Left ventricle myocardium superior (tissue), 1 donor: ENCODE results near the gene PPFIA1. TPM values are rescaled to one million over a fixed set of nuclear protein-coding genes. Genes with fewer than 3 reads are reported as not detected.
"Not testable (repeated sequence)": the region's sequence is repeated elsewhere in the genome, so short reads cannot be mapped to it uniquely, and the experiment has no call there.

Experiments
- ATAC-seq: fragments of 200-7000 bp; cut with Tn5 transposase; one replicate; pipeline ENCODE4 v1.9.1; 2020; ENCODE audit warnings: mild to moderate bottlenecking, moderate library complexity
- DNase-seq: peaks from one replicate; pipeline ENCODE4 v3.0.0-alpha.2; 2020
- intact Hi-C: fragments of 100-400 bp; cut with micrococcal nuclease; formaldehyde crosslinking; loops from one replicate; pipeline ENCODE4 v1.11.0; 2022
- total RNA-seq: library from RNA; stranded (reverse); fragmentation: NEBNext Ultra II Directional; extraction: Animal tissue kit (Norgen Biotek cat#: 25700); gene quantifications from one replicate; pipeline ENCODE4 v1.2.1, GENCODE V29; 2021
- donor health status: DM: no; HTN: yes; CAD: no; lungs with severe emphysema.

Gene PPFIA1
- total RNA-seq, 1 donor from 2014 or later: 46.8 TPM

GRCh38 chr11:70376621-70377020 is 106.1 kb downstream of the PPFIA1 start:
- intact Hi-C loops: no loop called here
- DNase-seq: no peak
- no peak for ATAC-seq

- ATAC-seq: no peak
- intact Hi-C loops: no loop called here
- no peak for DNase-seq
Measured at GRCh38 chr11:70377645-70378044, 107.2 kb downstream of the PPFIA1 start.

- DNase-seq: no peak
- ATAC-seq: no peak
- intact Hi-C loops: no loop called here
Measured at GRCh38 chr11:70378506-70379134, 108.1 kb downstream of the PPFIA1 start.

- ATAC-seq: no peak
- intact Hi-C loops: no loop called here
- DNase-seq: no peak
Measured at GRCh38 chr11:70381350-70381749, 110.9 kb downstream of the PPFIA1 start.

- intact Hi-C loops: no loop called here
- DNase-seq: no peak
- ATAC-seq: no peak
Measured at GRCh38 chr11:70381872-70382861, 111.7 kb downstream of the PPFIA1 start.

- ATAC-seq (no peak), DNase-seq (no peak)
- intact Hi-C loops: no loop called here
Measured at GRCh38 chr11:70383664-70384565, 113.4 kb downstream of the PPFIA1 start.

GRCh38 chr11:70384566-70385152 is 114.2 kb downstream of the PPFIA1 start:
- DNase-seq: no peak
- intact Hi-C loops: no loop called here
- no peak for ATAC-seq

- intact Hi-C loops: no loop called here
- no peak for DNase-seq
- no peak for ATAC-seq
Measured at GRCh38 chr11:70387564-70387963, 117.1 kb downstream of the PPFIA1 start.

- no peak for DNase-seq
- intact Hi-C loops: no loop called here
Measured at GRCh38 chr11:70389201-70389600, 118.7 kb downstream of the PPFIA1 start.

GRCh38 chr11:70390882-70391281 is 120.4 kb downstream of the PPFIA1 start:
- DNase-seq, ATAC-seq, intact Hi-C loops: not testable (repeated sequence)

More at GRCh38 chr11:70389201-70389600, 118.7 kb downstream of the PPFIA1 start:
- ATAC-seq: no peak

GRCh38 chr11:70394211-70394950 is 123.9 kb downstream of the PPFIA1 start:
- intact Hi-C loops: no loop called here
- ATAC-seq: no peak
- DNase-seq: no peak

GRCh38 chr11:70397336-70397982 is 127.0 kb downstream of the PPFIA1 start:
- intact Hi-C loops: no loop called here
- no peak for DNase-seq
- peak; percentile 1 for ATAC-seq

- intact Hi-C loops: no loop called here
- DNase-seq: peak; percentile 93
- ATAC-seq: peak; percentile 87
Measured at GRCh38 chr11:70397983-70398833, 127.7 kb downstream of the PPFIA1 start, which contains the start of gene CTTN. CTTN (plus strand) TSS chr11:70398529; CDS start chr11:70407298, 8,769 bp downstream.

- ATAC-seq: peak; percentile 11
- DNase-seq: no peak
- intact Hi-C loops: no loop called here
Measured at GRCh38 chr11:70398834-70399680, 128.6 kb downstream of the PPFIA1 start.

- DNase-seq (peak; percentile 88), ATAC-seq (peak; percentile 75)
- intact Hi-C loops: no loop called here
Measured at GRCh38 chr11:70399681-70400112, 129.2 kb downstream of the PPFIA1 start.

GRCh38 chr11:70400643-70401042 is 130.2 kb downstream of the PPFIA1 start:
- ATAC-seq (no peak), DNase-seq (no peak)
- intact Hi-C loops: no loop called here
